Stimulated activated CD8-positive, alpha-beta memory T cell treated with anti-CD3 and anti-CD28 coated beads, Interleukin-15, amount 100 ng/mL, for 48 hours (primary cell): ENCODE measurements around the gene RHOXF2B.
"Not testable (repeated sequence)": the region's sequence is repeated elsewhere in the genome, so short reads cannot be mapped to it uniquely, and the experiment has no call there.

Experiments
- DNase-seq, 2 donors: peaks; one replicate each; pipeline ENCODE4 v3.0.0-alpha.2; 2020; ENCODE audit warnings: low read depth in 2 of 2

Gene RHOXF2B

DNA sequence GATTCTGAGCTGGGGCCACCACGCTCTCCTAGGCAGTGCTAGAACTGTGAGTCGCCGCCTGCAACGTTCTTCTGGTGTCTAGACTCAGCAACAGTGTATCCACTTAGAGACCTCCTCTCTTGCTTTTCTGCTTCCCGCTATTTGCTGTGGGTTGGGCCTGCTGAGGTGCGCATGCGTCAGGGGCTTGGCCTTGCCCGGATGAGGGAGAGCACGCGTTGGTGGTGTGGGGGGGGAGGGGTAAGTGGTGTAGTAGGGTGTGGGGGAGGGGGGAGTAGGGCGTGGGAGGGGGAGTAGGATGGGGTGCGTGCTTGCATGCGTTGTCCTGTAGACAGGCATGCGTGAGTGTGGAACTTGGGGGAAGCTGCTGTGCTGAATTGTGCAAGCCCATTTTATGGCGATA, at the start of gene RHOXF2B:
Gene RHOXF2B (minus strand): TSS at position 101 of the 400 bp plus-strand sequence. CDS start 138 bp downstream, outside the sequence.
- DNase-seq, result not testable (repeated sequence)

DNA sequence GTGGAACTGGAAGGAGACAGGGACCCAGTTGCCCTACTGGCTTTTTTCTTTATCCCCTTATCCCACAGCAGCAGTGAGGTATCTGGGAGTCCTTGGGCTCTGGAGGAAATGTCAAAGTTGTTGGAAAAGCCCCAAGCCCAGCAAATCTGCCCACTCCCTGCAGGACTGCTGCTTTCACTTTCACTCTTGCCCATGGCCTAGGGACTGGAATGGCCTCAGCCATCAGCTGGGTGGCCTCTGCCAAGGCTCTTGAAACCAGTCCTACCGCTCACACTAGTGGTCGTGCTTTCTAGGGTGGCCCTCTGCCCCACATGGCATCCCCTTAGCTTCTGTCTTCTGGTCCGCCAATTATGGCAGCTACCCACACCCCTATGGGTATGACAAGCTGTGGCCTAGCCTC, 48.0 kb upstream of the RHOXF2B start:
- no peak for DNase-seq

DNA sequence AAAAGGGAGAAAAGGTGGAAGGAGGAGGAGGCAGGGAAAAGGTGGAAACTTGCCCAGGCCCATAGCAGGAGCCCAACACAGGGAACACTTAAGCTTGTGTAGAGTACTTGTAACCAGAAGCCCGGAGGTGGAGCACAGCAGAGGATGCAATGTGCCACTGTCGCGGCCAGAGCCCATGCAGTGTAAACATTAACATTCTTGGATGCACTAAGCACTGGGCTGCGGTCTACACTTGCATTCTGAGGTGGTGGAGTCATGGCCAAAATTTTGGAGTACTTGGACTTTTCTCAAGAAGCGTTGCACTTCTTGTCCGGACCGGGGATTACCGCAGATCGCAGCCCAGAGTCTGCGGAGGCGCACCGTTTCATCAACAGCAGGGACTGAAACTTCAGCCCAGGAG, 42.7 kb upstream of the RHOXF2B start:
- no peak for DNase-seq

DNA sequence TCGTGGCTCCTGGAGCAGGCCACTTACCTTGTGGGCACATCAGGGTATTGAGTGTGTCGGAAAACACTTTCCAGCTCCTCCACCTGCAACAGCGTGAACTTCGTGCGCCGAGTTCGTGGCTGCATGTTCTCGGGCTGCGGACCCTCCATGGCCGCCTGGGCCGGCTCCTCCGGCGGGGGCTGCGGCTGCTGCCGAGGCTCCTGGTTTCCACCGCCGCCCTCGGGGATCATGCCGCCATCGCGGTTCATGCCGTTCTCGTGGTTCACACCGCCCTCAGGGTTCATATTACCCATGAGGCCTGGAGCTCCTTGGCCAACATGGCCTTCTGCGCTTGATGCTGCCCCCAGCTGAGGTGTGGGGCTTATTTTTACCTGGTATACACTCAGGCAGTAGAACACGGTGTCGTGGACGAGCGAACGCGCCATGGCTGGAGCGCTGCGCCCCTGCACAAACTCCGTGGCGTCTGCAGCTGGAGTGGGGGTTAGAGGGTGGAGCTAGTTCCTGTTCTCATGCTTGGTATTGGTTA, 38.0 kb upstream of the RHOXF2B start, which contains the start of gene RHOXF1:
Gene RHOXF1 (minus strand): TSS at position 476 of the 526 bp plus-strand sequence. CDS start 51 bp downstream, at position 425.
- DNase-seq, result no peak

DNA sequence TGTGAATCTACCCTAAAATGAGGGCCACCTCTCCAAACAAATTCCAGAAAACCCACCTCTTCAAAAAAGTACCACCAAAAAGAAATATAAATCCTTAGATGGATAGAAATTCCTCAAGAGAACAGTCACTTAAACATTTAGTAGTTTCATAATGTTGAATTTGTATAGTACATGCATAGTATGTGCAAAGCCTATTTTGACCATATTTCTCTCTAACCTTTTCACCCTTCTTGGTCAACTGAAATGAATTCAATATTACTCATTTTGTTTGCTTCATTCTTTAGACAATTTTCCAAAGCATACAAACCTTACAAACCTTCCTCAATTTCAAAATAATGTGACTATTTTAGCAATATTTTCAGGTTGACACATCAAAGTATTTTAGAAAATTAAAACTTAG, 34.1 kb upstream of the RHOXF2B start:
- no peak for DNase-seq

DNA sequence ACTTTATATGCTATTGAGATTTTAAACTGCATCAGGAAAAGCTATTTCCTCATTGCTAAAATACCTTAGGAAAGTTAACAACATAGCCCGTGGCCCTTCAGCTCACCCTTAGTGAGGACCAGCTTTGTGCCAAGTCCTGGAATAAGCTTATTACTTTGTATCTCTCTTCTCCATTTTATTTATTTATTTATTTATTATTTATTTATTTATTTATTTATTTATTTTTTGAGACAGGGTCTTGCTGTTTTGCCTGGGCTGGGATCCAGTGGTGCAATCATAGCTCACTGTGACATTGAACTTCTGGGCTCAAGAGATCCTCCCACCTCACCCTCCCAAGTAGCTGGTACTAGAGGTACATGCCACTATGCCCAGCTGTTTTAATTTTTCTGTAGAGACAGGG, 31.9 kb upstream of the RHOXF2B start:
- DNase-seq, result no peak

DNA sequence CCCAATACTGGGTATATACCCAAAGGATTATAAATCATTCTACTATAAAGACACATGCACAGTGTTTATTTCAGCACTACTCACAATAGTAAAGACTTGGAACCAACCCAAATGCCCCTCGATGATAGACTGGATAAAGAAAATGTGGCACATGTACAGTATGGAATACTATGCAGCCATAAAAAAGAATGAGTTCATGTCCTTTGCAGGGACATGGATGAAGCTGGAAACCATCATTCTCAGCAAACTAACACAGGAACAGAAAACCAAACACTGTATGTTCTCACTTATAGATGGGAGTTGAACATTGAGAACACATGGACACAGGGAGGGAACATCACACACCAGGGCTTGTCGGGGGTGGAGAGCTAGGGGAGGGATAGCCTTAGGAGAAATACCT, 27.2 kb upstream of the RHOXF2B start:
- DNase-seq, result not testable (repeated sequence)

DNA sequence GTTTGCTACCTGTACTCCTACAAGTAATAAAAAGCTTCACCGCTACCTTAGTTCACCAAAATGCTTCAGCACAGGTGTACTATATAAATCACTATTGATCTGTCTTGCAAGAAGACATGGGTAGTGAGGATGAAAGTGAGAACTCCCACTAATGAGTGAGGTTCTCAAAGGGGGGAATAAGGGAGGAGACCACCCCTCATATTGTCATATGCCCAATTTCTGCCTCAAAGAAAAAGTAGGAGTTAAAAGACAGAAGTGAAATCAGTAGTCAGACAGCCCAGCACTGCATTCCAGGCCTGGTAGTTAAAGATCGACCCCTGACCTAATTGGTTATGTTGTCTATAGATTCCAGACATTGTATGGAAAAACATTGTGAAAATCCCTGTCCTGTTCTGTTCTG, 23.6 kb upstream of the RHOXF2B start:
- DNase-seq, result not testable (repeated sequence)

DNA sequence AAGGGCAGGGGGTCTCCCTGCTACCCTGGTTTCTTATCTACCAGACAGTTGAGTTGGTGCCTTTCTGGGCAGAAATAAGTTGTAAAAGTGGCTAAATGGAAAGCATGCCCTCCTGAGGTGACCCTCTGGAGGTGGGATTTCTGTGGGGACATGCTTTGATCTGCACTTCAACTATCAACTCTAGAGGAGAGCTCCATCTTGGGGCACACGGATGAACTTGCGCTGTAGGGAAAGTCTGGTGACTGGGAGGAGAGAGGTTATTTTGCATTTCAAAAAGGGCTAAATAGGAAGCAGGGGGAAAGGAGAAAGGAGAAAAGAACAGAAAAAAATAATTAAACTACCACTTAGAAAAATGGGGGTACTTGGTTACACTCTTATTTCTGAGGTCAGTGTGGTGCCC, 12.7 kb upstream of the RHOXF2B start:
- DNase-seq, result no peak

DNA sequence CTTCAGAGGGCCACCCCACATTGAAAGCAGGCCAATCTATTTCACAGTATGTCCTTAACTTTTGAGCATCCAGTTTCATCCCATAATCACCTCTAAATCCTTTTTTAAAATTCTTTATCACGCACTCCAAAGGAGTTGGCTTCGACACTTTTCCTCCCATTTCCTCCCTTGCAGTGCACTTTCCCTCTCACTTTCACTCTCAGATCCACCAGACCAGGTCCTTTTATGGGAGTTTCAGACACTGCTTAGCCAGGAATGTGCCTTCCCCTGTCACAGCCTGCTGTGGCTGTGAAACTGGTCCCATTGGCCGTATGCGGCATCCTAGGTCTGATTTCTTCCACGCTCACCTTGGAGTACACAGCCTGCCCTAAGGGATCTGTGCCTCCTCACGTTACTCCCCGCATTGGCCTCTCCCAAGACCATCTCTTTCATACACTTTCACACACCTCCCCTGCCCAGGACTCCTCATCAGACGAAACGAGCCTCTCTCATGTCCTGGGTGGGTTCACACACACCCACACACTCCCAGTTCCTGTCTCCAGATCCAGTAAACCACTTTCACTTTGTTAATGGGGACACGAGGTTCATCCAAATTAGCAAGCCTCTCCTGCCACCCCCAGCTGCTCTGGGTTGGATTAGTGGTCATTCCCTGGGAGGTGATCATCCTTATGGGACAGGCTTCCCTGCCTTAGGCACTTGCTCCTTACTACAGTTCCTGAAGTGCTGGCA, 10.0 kb upstream of the RHOXF2B start:
- no peak for DNase-seq

DNA sequence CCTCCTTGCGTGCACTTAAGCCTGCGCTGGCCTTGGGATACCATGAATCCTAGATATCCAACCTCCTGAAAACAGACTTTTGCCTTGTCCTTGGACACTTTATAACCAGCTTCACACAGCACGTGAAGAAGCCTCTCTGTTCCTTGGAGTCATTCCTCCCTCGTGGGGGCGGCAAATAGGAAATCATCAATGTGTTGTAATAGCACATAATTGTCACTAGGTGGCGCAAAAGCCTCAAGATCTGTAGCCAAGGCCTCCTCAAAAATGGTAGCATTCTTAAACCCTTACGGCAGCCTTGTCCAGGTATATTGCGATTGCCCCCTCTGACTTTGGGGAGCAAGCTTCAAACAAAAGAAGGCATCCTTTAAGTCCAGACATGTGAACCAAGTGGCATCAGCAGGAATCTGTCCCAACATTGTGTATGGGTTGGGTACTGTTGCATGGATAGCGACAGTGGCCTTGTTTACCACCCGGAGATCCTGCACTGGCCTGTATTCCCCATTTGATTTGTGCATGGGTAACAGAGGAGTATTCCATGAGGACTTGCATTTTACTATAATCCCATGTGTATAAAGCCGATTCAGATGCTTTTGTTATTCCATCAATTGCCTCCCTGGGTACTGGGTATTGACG, 8.2 kb upstream of the RHOXF2B start:
- not testable (repeated sequence) for DNase-seq

DNA sequence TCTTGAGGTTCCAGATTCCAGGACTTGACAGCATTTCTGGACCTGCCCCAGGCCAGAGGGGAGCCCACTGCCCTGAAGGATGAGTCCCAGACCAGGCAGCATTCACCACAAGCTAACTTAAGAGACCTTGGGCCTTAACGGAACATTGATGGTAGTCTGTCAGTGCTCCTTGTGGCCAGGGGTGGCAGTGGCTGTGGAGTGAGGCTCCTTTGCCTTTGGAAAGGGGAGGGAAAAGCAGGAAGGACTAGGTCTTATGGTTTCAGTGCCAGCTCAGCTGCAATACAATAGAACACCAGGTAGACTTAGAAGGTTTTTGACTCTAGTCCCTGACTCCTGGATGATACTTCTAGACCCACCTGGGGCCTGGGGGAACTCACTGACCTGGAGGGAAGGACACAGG, 11.3 kb downstream of the RHOXF2B start:
- not testable (repeated sequence) for DNase-seq

DNA sequence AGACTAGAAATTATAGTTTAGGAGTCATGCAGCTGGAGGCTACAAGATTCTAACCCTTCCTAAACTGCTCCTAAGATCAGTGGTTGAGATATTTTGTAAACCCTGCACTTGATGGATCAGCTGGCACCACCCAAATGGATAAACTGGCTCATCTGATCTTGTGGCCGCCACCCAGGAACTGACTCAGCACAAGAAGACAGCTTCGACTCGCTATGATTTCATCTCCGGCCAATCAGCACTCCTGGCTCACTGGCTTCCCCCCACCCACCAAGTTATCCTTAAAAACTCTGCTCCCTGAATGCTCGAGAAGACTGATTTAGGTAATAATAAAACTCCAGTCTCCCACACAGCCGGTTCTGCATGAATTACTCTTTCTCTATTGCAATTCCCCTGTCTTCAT, 34.8 kb downstream of the RHOXF2B start:
- DNase-seq, result not testable (repeated sequence)

DNA sequence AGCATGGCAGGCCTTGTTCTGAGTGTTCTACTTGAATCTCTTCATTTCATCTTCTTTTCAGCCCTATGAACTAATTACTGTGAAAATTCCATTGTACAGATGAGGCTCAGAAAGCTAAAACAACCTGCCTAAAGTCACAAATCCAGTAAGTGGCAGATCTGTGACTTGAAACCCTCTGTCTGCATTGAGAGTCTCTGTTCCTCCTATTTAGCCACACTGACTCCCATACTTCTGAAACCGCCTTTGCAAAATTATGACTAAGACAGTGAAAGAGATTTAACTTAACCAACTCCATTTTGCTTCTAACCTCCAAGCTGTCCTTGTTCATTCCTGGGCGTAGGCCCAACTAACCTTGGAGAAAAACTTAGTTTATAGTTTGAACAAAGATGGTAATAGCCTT, 35.2 kb downstream of the RHOXF2B start:
- not testable (repeated sequence) for DNase-seq

DNA sequence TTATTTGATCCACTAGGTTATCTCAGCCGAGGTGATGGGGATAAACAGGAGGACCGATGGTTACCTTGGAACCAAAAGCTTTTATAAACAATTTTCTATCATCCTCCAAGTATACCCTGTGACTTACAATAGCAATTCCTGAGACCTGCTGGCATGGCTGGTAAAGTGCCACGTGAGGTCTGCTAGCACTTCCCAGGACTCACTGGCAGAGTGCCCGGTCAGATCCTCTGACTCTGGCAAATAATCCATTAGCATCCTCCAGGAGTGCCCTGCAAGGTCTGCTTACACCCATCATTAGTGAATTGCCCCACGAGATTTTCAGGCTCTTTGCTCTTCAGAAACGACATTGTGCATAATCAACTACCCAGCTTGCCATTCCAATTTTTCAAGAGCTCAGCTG, 37.3 kb downstream of the RHOXF2B start:
- not testable (repeated sequence) for DNase-seq

DNA sequence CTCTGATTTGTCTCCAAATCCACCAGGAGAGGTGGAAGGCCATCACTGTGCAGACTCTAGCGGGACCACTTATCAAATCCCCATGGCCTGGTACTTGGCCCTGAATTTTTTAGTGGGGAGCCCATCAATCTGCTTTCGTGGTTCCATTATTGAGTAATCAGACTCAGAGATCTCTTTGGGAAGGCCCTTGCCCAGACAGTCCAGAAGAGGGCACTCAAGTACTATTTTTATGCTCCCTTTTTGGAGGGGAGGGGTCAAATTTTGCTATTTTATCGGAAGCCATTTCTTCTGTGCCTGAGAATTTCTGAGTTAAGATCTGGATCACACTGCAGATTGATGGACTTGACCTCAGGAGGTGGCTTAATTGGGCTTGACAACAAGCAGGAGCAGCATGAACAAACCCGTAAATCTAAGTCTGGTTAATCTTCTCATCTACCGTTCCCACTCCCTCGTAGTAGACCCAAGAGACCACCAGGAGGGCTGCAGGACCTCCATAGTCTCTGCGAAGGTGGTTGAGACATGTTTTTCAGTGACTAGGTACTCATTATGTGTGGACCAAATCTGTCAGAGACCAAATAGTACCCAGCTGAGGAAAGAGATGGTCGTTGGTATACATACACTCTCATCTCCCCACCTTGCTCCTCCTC, 38.3 kb downstream of the RHOXF2B start:
- DNase-seq, result not testable (repeated sequence)

DNA sequence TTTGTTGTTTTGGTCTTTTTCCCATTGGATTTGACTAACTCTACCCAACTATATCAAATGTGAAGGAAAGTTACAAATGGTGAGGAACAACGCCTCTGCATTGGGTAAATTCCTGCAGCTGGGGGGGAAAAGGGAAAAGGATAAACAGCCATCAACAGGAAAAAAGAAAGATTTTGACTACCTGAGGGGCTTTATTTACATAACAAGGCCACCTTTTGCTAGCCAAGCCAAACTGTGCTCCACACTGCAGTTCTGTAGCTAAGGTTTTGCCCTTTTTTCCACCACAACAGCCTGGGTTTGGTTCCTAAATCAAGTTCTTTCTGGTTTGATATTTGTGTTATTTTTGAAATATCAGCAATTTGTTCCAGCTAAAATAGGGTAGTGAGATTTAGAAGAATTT, 40.8 kb downstream of the RHOXF2B start:
- DNase-seq, result no peak

DNA sequence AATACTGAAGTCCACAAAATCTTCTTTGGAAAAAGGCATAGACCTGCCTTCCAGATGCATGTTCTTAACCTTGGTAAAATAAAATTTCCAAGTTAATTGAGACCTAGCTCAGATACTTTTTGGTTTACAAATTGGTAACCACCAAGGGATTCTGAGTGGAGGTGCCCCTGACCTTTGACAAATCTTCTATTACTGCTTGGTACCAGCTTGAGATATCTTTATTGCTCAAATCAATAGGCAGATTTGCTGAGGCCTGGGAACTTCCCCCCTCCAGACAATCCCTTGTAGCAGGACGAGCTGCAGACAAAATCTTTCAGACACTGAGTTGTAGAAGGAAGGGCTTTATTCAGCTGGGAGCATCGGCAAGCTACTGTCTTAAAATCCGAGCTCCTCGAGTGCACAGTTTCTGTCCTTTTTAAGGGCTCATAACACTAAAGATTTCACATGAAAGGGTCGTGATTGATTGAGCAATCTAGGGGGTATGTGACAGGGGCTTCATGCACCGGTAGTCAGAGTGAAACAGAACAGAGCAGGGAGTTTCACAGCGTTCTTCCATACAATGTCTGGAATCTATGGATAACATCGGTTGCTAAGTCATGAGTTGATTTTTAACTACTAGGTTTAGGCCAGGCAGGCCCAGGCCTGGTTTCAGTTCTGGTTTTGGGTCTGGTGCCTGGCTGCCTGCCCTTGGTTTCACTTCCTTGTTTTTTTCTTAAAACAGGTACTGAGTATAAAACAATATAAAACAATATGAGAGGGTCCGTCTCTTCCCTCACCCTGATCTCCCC, 41.8 kb downstream of the RHOXF2B start:
- DNase-seq, result not testable (repeated sequence)

DNA sequence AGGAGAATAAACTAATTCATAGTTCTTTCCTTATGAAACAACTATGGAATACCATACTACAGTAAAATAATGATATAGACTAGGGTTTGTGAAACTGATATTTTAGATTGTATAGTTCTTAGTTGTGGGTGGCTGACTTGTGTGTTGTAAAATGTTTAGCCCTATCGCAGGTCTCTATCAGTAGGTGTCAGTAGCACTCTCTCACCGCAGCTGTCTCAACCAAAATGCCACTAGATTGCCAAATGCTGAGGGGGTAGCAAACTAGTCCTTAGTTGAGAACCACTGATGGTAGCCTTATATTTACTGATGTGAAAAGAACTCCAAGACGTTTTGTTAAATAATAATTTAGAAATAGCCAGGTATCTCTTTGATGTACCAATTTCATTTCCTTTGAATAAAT, 48.1 kb downstream of the RHOXF2B start:
- DNase-seq, result no peak

DNA sequence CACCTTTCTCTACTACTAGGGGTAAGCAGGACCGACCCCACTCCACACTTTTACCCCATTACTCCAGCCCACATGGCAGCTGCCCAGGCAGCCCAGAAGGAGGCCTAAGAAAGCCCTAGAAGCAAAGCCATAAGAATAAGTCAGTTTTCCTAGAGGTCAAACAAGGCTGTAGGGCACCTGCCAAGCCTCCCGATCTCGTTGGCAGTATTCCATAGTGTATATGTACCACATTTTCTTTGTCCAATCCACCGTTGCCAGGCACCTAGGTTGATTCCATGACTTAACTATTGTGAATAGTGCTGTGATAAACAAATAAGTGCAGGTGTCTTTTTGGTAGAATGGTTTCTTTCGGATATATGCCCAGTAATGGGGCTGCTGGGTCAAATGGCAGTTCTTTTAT, 54.2 kb downstream of the RHOXF2B start:
- no peak for DNase-seq

DNA sequence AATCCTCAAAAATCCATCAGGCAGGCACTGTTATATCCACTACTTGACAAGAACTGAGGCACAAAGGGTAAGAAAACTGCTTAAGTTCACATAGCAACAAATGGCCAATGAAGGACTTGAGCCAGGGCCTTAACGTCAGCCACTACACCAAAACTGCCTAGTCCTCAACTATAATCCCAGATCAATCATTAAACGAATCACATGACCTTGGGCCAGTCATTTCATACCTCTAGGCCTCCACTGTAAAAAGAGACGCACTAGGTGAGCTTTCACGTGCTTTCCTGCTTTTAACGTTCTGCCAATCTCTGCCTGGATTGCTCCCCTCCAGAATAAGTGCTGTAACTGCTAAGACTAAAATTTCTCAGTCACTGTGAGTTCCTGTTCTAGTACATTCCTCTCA, 54.7 kb downstream of the RHOXF2B start:
- no peak for DNase-seq
